K562 (cell line): Measurements from ENCODE around the gene TTC24.

Experiments
- CBX1 ChIP-seq: sonication (generic); IDR thresholded peaks from 2 replicates; pipeline ENCODE4 v1.6.1; 2016; ENCODE audit warnings: antibody characterized with exemption, low read depth, mild to moderate bottlenecking
- CHCHD3 ChIP-seq: fragments of 250-450 bp; sonication (Bioruptor Pico); IDR thresholded peaks from 2 replicates; pipeline ENCODE4 v2.1.2; 2022; ENCODE audit warnings: mild to moderate bottlenecking
- CTCF ChIP-seq, 3 experiments: IDR thresholded peaks in 2 of 3; conservative IDR thresholded peaks in 1 of 3; 2 replicates each; pipeline ENCODE4 v1.5.1; 2011 to 2012; ENCODE audit warnings: low read length in 3 of 3, mild to moderate bottlenecking in 3 of 3, control low read depth in 2 of 3, improper control_type of control experiment in 1 of 3, inconsistent platforms in 1 of 3, low read depth in 1 of 3, mixed read lengths in 1 of 3, moderate library complexity in 1 of 3; ENCODE audit not compliant: insufficient read depth in 2 of 3
- RHOXF2B ChIP-seq: fragments of 250-450 bp; sonication (Bioruptor Pico); conservative IDR thresholded peaks from 2 replicates; pipeline ENCODE4 v1.5.1; 2021

GRCh38 chr1:156623946-156624813 is 44.7 kb downstream of the TTC24 start:
- TF ChIP-seq CBX1, result no peak
- TF ChIP-seq CTCF (IDR thresholded peaks at IDR 0.05 in 2 of 3, conservative IDR thresholded peaks at IDR 0.05 in 1 of 3; ENCODE audit: insufficient read depth in 2 of 3, low read depth in 1 of 3, low read length in 3 of 3), result peak; percentile 63 to 83 (median 64)
- TF ChIP-seq RHOXF2B (CRISPR knock-in tag), result no peak
- TF ChIP-seq CHCHD3 (CRISPR knock-in tag), result no peak
